Astrocyte of the cerebellum (primary cell): ENCODE data around the gene PDCD5.

Source experiments
- DNase-seq: peaks from one replicate; pipeline ENCODE4 v3.0.0-alpha.2; 2011; ENCODE audit warnings: low read depth
- H3K4me3 ChIP-seq: 2 replicates; pipeline ENCODE4 v1.5.1; 2011; ENCODE audit warnings: mild to moderate bottlenecking, low read depth, low read length, moderate library complexity
- in situ Hi-C: cut with HindIII; loops from 2 replicates; pipeline ENCODE4 v1.10.0; 2017; ENCODE audit warnings: low sequenced_read_pairs
- TF ChIP-seq, protein P1 (sequence below): IDR thresholded peaks from 2 replicates; pipeline ENCODE4 v1.5.1; 2012; ENCODE audit warnings: low read length, low read depth, moderate library complexity, mild to moderate bottlenecking; ENCODE audit errors: missing control alignments

The PDCD5 gene

DNA sequence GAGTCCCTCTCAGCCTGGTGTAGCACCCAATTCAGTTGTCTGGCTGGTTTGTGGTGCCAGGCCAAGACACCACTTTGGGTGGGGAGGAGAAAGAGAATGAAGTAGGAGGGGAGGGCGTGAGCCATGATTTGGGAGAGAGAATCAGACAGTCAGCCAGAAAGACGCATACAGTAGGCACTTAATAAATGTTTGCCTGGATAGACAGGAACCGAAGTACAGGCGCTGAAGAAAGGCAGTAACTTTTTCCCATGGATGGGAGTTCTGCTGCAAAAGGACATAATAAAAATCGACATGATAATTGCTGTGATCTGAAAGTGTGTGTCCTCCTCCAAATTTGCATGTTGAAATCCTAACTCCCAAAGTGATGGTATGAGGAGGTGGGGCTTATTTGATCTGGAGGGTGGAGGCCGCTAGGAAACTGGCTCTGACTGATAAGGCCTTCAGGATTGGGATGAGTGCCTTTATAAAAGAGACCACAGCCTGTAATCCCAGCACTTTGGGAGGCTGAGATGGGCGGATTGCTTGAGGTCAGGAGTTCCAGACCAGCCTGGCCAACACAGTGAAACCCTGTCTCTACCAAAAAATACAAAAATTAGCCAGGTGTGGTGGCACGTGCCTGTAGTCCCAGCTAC is 38.4 kb upstream of the PDCD5 start:
- in situ Hi-C loops: no loop called here
- TF ChIP-seq, protein P1, sequence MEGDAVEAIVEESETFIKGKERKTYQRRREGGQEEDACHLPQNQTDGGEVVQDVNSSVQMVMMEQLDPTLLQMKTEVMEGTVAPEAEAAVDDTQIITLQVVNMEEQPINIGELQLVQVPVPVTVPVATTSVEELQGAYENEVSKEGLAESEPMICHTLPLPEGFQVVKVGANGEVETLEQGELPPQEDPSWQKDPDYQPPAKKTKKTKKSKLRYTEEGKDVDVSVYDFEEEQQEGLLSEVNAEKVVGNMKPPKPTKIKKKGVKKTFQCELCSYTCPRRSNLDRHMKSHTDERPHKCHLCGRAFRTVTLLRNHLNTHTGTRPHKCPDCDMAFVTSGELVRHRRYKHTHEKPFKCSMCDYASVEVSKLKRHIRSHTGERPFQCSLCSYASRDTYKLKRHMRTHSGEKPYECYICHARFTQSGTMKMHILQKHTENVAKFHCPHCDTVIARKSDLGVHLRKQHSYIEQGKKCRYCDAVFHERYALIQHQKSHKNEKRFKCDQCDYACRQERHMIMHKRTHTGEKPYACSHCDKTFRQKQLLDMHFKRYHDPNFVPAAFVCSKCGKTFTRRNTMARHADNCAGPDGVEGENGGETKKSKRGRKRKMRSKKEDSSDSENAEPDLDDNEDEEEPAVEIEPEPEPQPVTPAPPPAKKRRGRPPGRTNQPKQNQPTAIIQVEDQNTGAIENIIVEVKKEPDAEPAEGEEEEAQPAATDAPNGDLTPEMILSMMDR: no peak
- H3K4me3 ChIP-seq: no peak overlapping the region
- DNase-seq: no peak

- H3K4me3 ChIP-seq: no peak overlapping the region
- peak; percentile 1 for DNase-seq
- TF ChIP-seq, protein P1: no peak
- in situ Hi-C loops: no loop called here
Observed at GRCh38 chr19:32543115-32543900, 37.7 kb upstream of the PDCD5 start.

- TF ChIP-seq, protein P1: no peak
- in situ Hi-C loops: no loop called here
- no peak overlapping the region for H3K4me3 ChIP-seq
- DNase-seq: no peak
Observed at GRCh38 chr19:32544917-32545316, 36.1 kb upstream of the PDCD5 start.

DNA sequence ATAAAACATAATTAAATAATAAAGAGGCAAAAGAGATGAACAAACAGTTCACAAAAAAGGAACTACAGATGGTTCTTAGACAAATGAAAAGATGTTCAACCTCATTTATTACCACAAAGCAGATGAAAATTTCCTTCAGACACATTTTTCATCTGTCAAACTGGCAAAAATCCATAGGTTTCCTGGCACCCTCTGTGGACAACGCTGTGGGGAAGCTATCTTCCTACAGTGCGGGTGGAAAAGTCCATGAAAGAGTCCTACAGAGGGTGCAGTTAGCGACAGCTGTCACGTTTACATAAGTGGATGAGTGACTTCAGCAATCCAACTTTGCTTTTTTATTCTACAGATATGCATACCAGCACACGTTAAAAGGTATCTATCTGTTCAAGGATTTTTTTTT is 30.3 kb upstream of the PDCD5 start:
- no peak overlapping the region for H3K4me3 ChIP-seq
- in situ Hi-C loops: loop anchor here (10.0 kb wide), 1 partner anchor 376 kb away; no protein-coding TSS in a partner anchor
- no peak for DNase-seq
- TF ChIP-seq, protein P1: no peak

GRCh38 chr19:32555786-32556185 is 25.2 kb upstream of the PDCD5 start:
- TF ChIP-seq, protein P1: no peak
- no peak for DNase-seq
- in situ Hi-C loops: loop anchor here (10.0 kb wide), 1 partner anchor 381 kb away; no protein-coding TSS in a partner anchor
- no peak overlapping the region for H3K4me3 ChIP-seq

DNA sequence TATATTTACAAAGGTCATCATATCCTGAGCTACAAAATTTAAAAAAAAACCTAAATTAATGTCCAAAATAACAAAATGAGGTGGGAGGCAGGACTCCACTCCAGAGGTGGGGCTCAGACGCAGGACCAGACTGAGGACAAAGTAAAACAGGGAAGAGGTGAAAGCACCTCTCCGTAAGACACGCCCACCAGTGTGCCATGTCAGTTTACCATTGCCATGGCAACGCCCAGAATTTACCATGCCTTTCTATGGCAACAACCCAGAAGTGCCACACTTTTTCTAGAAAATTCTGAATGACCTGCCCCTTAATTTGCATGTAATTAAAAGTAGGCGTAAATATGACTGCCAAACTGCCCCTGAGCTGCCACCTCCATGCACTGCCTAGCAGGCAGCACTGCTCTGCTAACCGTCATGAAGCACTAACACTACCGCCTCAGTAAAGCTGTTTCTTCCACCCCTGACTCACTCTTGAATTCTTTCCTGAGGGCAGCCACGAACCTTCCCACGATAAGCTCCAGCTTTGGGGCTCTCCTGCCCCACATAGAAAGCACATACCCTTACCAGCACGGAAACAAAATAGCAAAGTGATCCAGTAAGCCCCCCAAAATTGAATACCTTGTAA is 22.3 kb upstream of the PDCD5 start:
- TF ChIP-seq, protein P1: no peak
- H3K4me3 ChIP-seq: no peak overlapping the region
- DNase-seq: no peak
- in situ Hi-C loops: loop anchor here (10.0 kb wide), 1 partner anchor 384 kb away; no protein-coding TSS in a partner anchor
